Thymus (tissue), 11 donors: Measurements from ENCODE around the gene CHST11. TPM values are rescaled to one million over a fixed set of nuclear protein-coding genes. Genes with fewer than 3 reads are reported as not detected.
A peak's percentile ranks its signal among the peaks of the same experiment; 100 is the strongest.

ENCODE experiments used
- DNase-seq, 9 donors: peaks; one replicate each; pipeline ENCODE4 v3.0.0-alpha.2; 2013; ENCODE audit warnings: low spot score in 9 of 9, low read depth in 6 of 9, missing footprints in 1 of 9
- H3K27ac ChIP-seq, 2 donors: one replicate each; pipeline ENCODE4 v1.5.1; 2013; ENCODE audit warnings: control low read depth in 1 of 2, low read depth in 1 of 2, low read length in 1 of 2, mild to moderate bottlenecking in 1 of 2, moderate library complexity in 1 of 2
- H3K27me3 ChIP-seq, 2 donors: one replicate each; pipeline ENCODE4 v1.5.1; 2013; ENCODE audit warnings: low read length in 1 of 2; ENCODE audit not compliant: control insufficient read depth in 2 of 2, insufficient read depth in 1 of 2
- H3K36me3 ChIP-seq, 2 donors: one replicate each; pipeline ENCODE4 v1.5.1; 2013; ENCODE audit warnings: low read length in 1 of 2, mild to moderate bottlenecking in 1 of 2, moderate library complexity in 1 of 2; ENCODE audit not compliant: control insufficient read depth in 2 of 2, insufficient read depth in 2 of 2
- H3K4me1 ChIP-seq, 2 donors: one replicate each; pipeline ENCODE4 v1.5.1; 2013; ENCODE audit warnings: low read length in 2 of 2; ENCODE audit not compliant: control insufficient read depth in 2 of 2, insufficient read depth in 2 of 2
- H3K4me3 ChIP-seq, 2 donors: one replicate each; pipeline ENCODE4 v1.5.1; 2013; ENCODE audit warnings: low read length in 2 of 2, control low read depth in 1 of 2, mild to moderate bottlenecking in 1 of 2
- H3K9me3 ChIP-seq, 2 donors: one replicate each; pipeline ENCODE4 v1.5.1; 2013; ENCODE audit warnings: low read length in 1 of 2, mild to moderate bottlenecking in 1 of 2; ENCODE audit not compliant: control insufficient read depth in 2 of 2, insufficient read depth in 1 of 2
- WGBS: extraction: QIAGEN DNeasy Blood & Tissue Kit; methylation state at CpG from one replicate; pipeline ENCODE4 v1.1.7; 2013; 5-methylcytosine and 5-hydroxymethylcytosine counted together
- polyA plus RNA-seq: library from polyadenylated mRNA; stranded (reverse); fragments of 200-250 nt; gene quantifications from one replicate; pipeline ENCODE4 v1.2.3, GENCODE V29; 2013
- total RNA-seq: library from RNA; stranded (reverse); fragments of 120-200 nt; gene quantifications from one replicate; pipeline ENCODE4 v1.2.4, GENCODE V29; 2013
- donor health status: healthy.

Gene CHST11
- total and polyA plus RNA-seq, 2 donors, result 6.7 to 21.0 TPM

DNA sequence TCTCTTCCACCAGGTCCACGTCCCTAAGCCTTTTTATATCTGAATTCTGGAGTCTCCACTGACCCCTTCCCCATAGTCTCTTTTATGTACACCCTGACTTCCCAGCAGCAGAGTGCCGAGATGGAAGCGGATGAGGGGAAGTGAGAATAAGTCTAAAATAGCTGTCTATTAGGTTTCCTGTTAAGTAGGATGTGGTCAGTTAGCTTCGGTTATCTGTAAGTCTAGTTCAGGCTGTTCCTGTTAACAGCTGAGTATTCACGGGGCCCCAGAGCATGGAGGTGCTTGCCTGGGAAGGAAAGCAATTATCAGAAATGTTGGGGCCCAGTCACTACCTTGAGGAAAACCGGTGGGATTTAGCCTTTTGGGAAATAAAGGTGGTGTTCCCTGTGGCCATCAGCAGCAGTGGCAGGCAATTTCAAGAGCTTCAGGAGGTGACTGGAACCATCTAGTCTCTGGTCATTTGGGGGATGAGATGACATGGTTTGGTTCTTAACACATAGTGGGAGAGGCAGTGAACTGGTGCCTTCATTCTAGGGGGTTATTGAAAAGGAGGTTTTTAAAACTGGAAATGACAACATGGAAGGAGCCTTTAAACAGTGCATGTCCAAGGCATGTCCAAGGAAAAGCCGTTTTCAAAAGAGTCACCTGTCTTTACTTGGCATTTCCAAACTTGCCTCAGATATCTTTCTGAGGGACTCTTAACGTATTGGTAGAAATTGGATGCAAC, 21.8 kb downstream of the CHST11 start:
- H3K4me3 ChIP-seq, result peak overlapping the region; percentile 3 to 26
- H3K27ac ChIP-seq, result peak overlapping the region; percentile 68 to 84
- H3K36me3 ChIP-seq, result peaks cover 4 to 8% of the 10 kb centered on the region in 2 donors
- H3K4me1 ChIP-seq, result peaks cover 53 to 82% of the 10 kb centered on the region in 2 donors
- peak in 1 of 9 donors; percentile 72 for DNase-seq
- 26% methylated on average over 8 of the region's 8 CpGs for WGBS
- H3K27me3 ChIP-seq, result no peaks in the 10 kb centered on the region
- no peaks in the 10 kb centered on the region for H3K9me3 ChIP-seq

DNA sequence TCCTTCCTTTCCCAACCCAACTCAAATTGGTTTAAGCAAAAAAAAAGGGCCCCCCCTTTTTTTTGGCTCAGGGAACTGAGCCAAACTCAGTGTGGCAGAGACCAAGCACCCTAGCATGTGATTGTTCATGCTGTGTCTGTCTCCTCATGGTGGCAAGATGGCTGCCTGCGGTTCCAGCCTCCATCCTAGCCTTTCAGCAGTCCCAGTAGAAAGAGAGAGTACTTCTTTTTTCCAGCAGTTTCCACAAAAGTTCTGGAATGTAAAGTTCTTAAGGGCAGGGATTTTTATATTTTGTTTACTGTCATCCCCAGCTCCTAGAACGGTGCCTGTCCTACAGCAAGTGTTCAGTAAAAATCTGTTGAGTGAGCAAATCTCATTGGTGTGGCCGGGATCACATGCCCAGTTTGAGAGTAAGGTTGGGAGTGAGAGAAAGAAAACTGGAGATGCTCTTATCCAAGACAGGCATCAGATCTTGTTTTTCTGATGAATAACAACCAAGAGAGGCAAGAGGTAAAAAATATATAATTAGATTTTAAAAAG, 22.4 kb downstream of the CHST11 start:
- Histone ChIP-seq H3K4me3 (no peak overlapping the region), H3K4me1 (peaks cover 56 to 83% of the 10 kb centered on the region in 2 donors), H3K27ac (peak overlapping the region; percentile 31 to 84), H3K9me3 (no peaks in the 10 kb centered on the region), H3K27me3 (no peaks in the 10 kb centered on the region), H3K36me3 (peaks cover 4 to 8% of the 10 kb centered on the region in 2 donors)
- whole genome bisulfite sequencing, result 83% methylated on average over 3 of the region's 3 CpGs
- no peak for DNase-seq

DNA sequence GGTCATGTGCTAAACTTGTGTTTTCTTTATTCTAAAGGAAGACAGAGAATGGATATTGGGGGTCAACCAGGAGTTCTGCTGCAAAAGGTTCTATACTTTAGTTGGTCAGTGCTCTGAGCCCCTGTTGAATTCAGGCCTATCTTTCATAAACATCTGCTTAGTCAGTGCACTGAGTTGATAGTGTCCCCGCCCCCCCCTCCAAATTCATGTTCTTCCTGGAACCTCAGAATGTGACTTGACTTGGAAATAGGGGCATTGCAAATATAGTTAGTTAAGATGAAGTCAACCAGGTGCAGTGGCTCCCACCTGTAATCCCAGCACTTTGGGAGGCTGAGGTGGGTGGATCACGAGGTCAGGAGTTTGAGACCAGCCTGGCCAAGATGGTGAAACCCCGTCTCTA, 23.3 kb downstream of the CHST11 start:
- Histone ChIP-seq H3K36me3 (peaks cover 4 to 8% of the 10 kb centered on the region in 2 donors), H3K27ac (no peak overlapping the region), H3K4me1 (peaks cover 59 to 85% of the 10 kb centered on the region in 2 donors), H3K9me3 (no peaks in the 10 kb centered on the region), H3K4me3 (no peak overlapping the region), H3K27me3 (no peaks in the 10 kb centered on the region)
- no peak for DNase-seq
- 98% methylated on average over 3 of the region's 3 CpGs for WGBS

DNA sequence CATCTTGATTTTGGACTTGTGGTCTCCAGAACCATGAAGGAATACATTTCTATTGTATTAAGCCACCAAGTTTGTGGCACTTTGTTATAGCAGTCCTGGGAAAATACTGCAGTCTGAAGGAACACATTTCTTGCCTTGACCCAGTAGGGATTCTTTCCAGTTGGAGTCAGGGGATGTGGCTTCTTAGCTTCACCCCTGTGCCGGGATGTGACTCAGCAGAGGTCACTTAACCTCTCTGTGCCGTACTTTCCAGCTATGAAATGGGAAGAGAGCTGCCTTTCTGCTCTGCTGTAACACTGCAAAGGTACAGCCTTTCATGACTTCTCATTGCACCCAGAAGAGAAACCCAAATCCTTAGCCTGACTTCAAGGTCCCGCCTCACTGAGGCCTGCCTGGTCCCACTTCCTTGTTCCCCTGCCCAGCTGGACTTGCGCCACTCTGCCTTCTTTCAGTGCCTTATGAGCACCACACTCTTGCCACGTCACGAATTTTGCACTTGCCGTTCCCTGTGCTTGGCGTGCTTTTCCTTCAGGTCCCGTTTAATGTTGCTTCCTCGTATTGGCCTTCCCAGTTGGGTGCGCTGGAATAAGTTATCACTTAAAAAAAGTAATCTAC, 24.2 kb downstream of the CHST11 start:
- peaks cover 4 to 8% of the 10 kb centered on the region in 2 donors for H3K36me3 ChIP-seq
- peak overlapping the region; percentile 48 to 52 for H3K27ac ChIP-seq
- no peak overlapping the region for H3K4me3 ChIP-seq
- no peak for DNase-seq
- H3K4me1 ChIP-seq, result peaks cover 67 to 90% of the 10 kb centered on the region in 2 donors
- no peaks in the 10 kb centered on the region for H3K27me3 ChIP-seq
- WGBS, result 94% methylated on average over 11 of the region's 11 CpGs
- H3K9me3 ChIP-seq, result no peaks in the 10 kb centered on the region

DNA sequence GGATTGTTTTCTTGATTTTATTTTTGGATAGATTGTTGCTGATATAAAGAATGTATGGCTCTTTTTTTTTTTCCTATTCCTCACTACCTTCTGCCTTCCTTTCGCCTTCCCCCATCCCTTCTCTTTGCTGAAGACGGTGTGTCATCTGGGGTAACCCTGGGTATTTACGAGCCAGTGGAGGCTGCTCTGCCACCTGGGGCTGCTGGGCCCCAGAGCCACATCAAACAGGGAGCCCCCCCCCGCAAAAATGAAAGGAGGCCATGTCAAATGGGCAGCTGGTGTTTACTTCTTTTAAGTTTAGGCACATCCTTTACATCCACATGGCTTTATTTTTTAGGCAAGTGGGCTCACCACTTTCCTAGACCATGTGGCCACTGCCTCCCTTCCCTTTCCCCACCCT, 25.4 kb downstream of the CHST11 start:
- no peak overlapping the region for H3K4me3 ChIP-seq
- peaks cover 4 to 7% of the 10 kb centered on the region in 2 donors for H3K36me3 ChIP-seq
- no peaks in the 10 kb centered on the region for H3K27me3 ChIP-seq
- H3K27ac ChIP-seq, result peak overlapping the region; percentile 1 to 85
- WGBS, result 3% methylated on average over 4 of the region's 4 CpGs
- DNase-seq, result peak in 2 of 9 donors; percentile 67 to 88
- H3K4me1 ChIP-seq, result peaks cover 76 to 97% of the 10 kb centered on the region in 2 donors
- no peaks in the 10 kb centered on the region for H3K9me3 ChIP-seq

DNA sequence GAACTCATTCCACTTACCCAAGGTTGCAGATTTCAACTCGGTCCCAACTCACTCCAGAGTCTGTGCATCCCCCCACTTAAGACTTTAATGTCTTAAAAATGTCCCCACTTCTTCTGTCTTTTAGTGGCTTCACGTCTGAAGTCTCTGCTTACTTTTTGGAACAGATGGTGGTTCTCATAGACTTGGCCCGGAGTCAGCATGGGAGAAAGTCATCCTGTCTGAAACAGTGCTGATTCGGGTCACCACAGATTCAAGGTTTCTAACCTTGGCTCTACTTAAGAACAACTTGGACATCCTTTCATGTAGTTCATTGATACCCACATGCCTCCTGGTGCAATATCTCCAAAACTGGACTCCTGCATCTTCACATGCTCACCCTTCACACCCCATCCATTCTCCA, 26.0 kb downstream of the CHST11 start:
- peak in 1 of 9 donors; percentile 45 for DNase-seq
- peaks cover 4 to 6% of the 10 kb centered on the region in 2 donors for H3K36me3 ChIP-seq
- H3K4me3 ChIP-seq, result no peak overlapping the region
- H3K27me3 ChIP-seq, result no peaks in the 10 kb centered on the region
- H3K4me1 ChIP-seq, result peaks cover 78 to 95% of the 10 kb centered on the region in 2 donors
- no peaks in the 10 kb centered on the region for H3K9me3 ChIP-seq
- peak overlapping the region in 1 of 2 donors; percentile 85 for H3K27ac ChIP-seq
- WGBS, result 57% methylated on average over 4 of the region's 4 CpGs

DNA sequence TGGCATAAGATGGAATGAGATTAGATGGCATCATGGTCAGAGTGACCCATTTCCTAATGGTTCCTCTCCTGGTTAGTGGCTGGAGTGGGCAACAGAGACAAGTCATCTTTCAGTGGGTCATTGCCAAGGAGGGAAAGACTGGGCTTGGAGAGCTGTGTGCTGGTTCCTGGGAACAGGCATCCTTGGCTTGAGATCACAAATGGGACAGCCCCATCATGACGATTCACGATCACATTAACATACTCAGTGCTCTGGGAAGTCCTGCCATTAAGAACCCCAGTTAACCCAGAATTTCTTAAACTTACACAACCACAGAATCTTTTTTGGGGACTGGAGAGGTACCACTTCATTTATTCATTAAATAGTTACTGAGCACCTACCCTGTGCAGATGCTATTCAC, 27.3 kb downstream of the CHST11 start:
- no peak overlapping the region for H3K27ac ChIP-seq
- no peak overlapping the region for H3K4me3 ChIP-seq
- no peak for DNase-seq
- 93% methylated on average over 2 of the region's 2 CpGs for WGBS
- peaks cover 72 to 96% of the 10 kb centered on the region in 2 donors for H3K4me1 ChIP-seq
- no peaks in the 10 kb centered on the region for H3K27me3 ChIP-seq
- no peaks in the 10 kb centered on the region for H3K9me3 ChIP-seq
- peaks cover 4 to 6% of the 10 kb centered on the region in 2 donors for H3K36me3 ChIP-seq

DNA sequence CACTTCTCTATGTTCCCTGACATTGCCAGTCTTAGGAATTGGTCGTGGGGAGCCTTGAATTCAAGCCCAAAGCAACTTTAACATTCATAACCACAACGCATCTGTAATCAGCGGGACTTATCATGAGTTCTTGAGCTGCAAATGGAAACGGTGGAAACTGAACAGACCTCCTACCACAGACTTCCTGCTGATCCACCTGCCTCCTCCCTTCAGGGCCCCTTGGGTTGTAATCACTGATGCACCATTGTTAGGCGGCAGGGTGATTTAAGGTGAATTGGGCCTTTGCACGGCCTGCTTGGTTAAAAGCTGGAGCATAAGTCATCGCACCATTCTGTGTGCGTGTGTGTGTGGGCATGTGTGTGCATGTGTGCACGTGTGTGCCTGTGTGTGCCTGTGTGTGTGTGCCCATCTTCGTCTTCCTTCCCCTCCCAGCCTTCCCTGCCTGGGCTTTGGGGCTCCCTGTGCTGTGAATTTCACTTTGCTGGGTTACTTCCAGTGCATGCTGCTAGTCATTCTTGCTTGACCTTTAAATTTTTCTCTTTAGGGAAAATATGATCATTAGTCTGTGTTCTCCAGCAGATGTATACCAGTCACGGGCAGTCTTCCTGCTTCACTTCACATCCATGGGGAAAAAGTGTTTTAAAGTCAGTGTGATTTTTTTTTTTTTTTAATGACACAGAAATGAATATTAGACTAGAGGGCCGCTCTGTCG, 29.1 kb downstream of the CHST11 start:
- Histone ChIP-seq H3K27ac (peak overlapping the region; percentile 87 to 90), H3K9me3 (no peaks in the 10 kb centered on the region), H3K4me3 (peak overlapping the region; percentile 11 to 13), H3K27me3 (no peaks in the 10 kb centered on the region), H3K36me3 (peaks cover 2 to 4% of the 10 kb centered on the region in 2 donors), H3K4me1 (peaks cover 75 to 98% of the 10 kb centered on the region in 2 donors)
- DNase-seq, result peak in 4 of 9 donors; percentile 78 to 92 (median 80)
- 25% methylated on average over 13 of the region's 13 CpGs for WGBS
